HepG2 (cell line): ENCODE data around the gene CEBPG. TPM values are rescaled to one million over a fixed set of nuclear protein-coding genes. Genes with fewer than 3 reads are reported as not detected.

Experiments used
- AKNA ChIP-seq: sonication (generic); formaldehyde crosslinking; IDR thresholded peaks from 2 replicates; pipeline ENCODE4 v1.4.0; 2020; ENCODE audit warnings: missing genetic modification reagents, borderline replicate concordance
- BCLAF1 ChIP-seq: fragments of 450-650 bp; IDR thresholded peaks from 2 replicates; pipeline ENCODE4 v1.6.1; 2017; ENCODE audit warnings: mild to moderate bottlenecking
- DMAP1 ChIP-seq: IDR thresholded peaks from 2 replicates; pipeline ENCODE4 v1.6.1; 2016
- FOSL2 ChIP-seq: sonication (generic); formaldehyde crosslinking; IDR thresholded peaks from 2 replicates; pipeline ENCODE4 v1.4.0; 2020; ENCODE audit warnings: missing genetic modification reagents
- FOXP1 ChIP-seq, 2 experiments: fragments of 450-650 bp in 1 of 2; IDR thresholded peaks; 2 replicates each; pipeline ENCODE4 v1.6.1; 2017 to 2018; ENCODE audit warnings: antibody characterized with exemption in 1 of 2
- GATA4 ChIP-seq: sonication (generic); IDR thresholded peaks from 2 replicates; pipeline ENCODE4 v1.6.1; 2016; ENCODE audit warnings: antibody characterized with exemption, low read depth, borderline replicate concordance
- GLMP ChIP-seq: sonication (generic); formaldehyde crosslinking; IDR thresholded peaks from 2 replicates; pipeline ENCODE4 v1.9.0; 2021; ENCODE audit warnings: missing genetic modification reagents, mild to moderate bottlenecking, borderline replicate concordance
- IRX3 ChIP-seq: sonication (generic); formaldehyde crosslinking; IDR thresholded peaks from 2 replicates; pipeline ENCODE4 v1.8.1; 2023; ENCODE audit warnings: mild to moderate bottlenecking, low read depth, missing genetic modification reagents, borderline replicate concordance
- RCOR2 ChIP-seq: IDR thresholded peaks from 2 replicates; pipeline ENCODE4 v1.6.1; 2016; ENCODE audit warnings: missing biosample characterization, missing genetic modification reagents
- ZBTB20 ChIP-seq: sonication (generic); formaldehyde crosslinking; IDR thresholded peaks from 2 replicates; pipeline ENCODE4 v1.8.1; 2023; ENCODE audit warnings: missing genetic modification reagents, low read depth, mild to moderate bottlenecking, borderline replicate concordance
- ZFP37 ChIP-seq: sonication (generic); formaldehyde crosslinking; IDR thresholded peaks from 2 replicates; pipeline ENCODE4 v1.4.0; 2020; ENCODE audit warnings: missing genetic modification reagents, borderline replicate concordance
- ZNF337 ChIP-seq: sonication (generic); formaldehyde crosslinking; IDR thresholded peaks from 2 replicates; pipeline ENCODE4 v1.5.1; 2020; ENCODE audit warnings: missing genetic modification reagents, low read depth, mild to moderate bottlenecking, borderline replicate concordance
- ZNF451 ChIP-seq: sonication (generic); formaldehyde crosslinking; IDR thresholded peaks from 2 replicates; pipeline ENCODE4 v1.5.0; 2020; ENCODE audit warnings: mild to moderate bottlenecking, missing genetic modification reagents
- ZNF609 ChIP-seq: sonication (generic); formaldehyde crosslinking; IDR thresholded peaks from 2 replicates; pipeline ENCODE4 v1.4.0; 2020; ENCODE audit warnings: mild to moderate bottlenecking, missing genetic modification reagents, borderline replicate concordance
- polyA plus RNA-seq, 8 experiments: library from polyadenylated mRNA; depleted of rRNA in 3 of 8; stranded (reverse) in 7 of 8; unstranded in 1 of 8; fragments of >200 nt; fragmentation: Illumina TruSeq in 4 of 8; extraction: Trizol in 4 of 8; gene quantifications; 2 replicates each; pipeline versions ENCODE4 v1.2.1 to v1.2.3, GENCODE V29; 2011 to 2016; ENCODE audit warnings: low read depth in 4 of 8, missing spikeins in 1 of 8, mixed read lengths in 1 of 8; ENCODE audit not compliant: insufficient read depth in 1 of 8
- total RNA-seq, 5 experiments: library from RNA; depleted of rRNA; stranded (reverse); fragments of >200 nt; fragmentation: Illumina TruSeq; extraction: Trizol; gene quantifications; 2 replicates each; pipeline ENCODE4 v1.2.3, GENCODE V29; 2016; ENCODE audit warnings: low read depth in 1 of 5

Gene CEBPG
- total and polyA plus RNA-seq, 2 of the 13 experiments (the other 11 are each of a cell fraction or from before 2014, with no cell fraction given): 25.7 to 34.3 TPM

GRCh38 chr19:33416307-33417215 is 43.1 kb downstream of the CEBPG start (continued):
- no peak for TF ChIP-seq AKNA (CRISPR knock-in tag)
- no peak for TF ChIP-seq GLMP (CRISPR knock-in tag)
- no peak for TF ChIP-seq ZNF609 (CRISPR knock-in tag)
- TF ChIP-seq ZBTB20: no peak
- TF ChIP-seq ZNF337 (CRISPR knock-in tag): no peak
- TF ChIP-seq FOXP1 (IDR thresholded peaks at IDR 0.05): no peak
- TF ChIP-seq FOXP1 (CRISPR knock-in tag; IDR thresholded peaks at IDR 0.05): no peak
- no peak for TF ChIP-seq DMAP1
- TF ChIP-seq ZFP37 (CRISPR knock-in tag): no peak
- peak; percentile 7; the same call in 1 of the 2 replicates for TF ChIP-seq FOSL2 (CRISPR knock-in tag)
- TF ChIP-seq ZNF451 (CRISPR knock-in tag): no peak
- TF ChIP-seq GATA4: no peak
- no peak for TF ChIP-seq BCLAF1
- TF ChIP-seq IRX3 (CRISPR knock-in tag): no peak
- TF ChIP-seq RCOR2: no peak
